ENCODE measurements around the gene PITRM1.

The PITRM1 gene

DNA sequence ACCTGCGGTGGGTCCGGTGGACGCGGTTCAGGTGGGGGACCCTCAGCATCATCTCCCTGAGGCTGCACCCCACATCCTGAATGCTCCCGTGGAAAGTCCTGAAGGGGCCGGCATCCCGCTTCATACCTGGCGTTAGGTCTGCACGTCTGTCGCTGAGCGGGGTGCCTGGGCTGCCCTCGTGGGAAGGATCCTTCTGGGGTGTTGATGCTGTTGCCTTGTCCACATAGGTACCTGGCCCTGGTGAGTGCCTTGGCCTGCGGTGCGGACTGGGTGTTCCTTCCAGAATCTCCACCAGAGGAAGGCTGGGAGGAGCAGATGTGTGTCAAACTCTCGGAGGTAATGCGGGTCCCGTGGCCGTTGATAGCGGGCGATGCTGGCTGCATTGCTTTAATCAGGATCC is 67.4 kb downstream of the PITRM1 start:
- Histone ChIP-seq H3K79me2 (ENCODE audit: control insufficient read depth, insufficient read depth, low read length) (no peaks in the 10 kb centered on the region), H4K5ac (ENCODE audit: low read length) (no peak overlapping the region), H2AK5ac (ENCODE audit: low read length) (no peak overlapping the region), H3K4ac (ENCODE audit: low read depth, low read length) (no peak overlapping the region), H3K4me1 (ENCODE audit: control insufficient read depth, low read depth, low read length) (no peaks in the 10 kb centered on the region), H3K18ac (ENCODE audit: low read length) (no peak overlapping the region), H3K4me3 (ENCODE audit: low read length) (no peak overlapping the region), H3K9ac (ENCODE audit: low read length) (no peak overlapping the region), H3K4me2 (ENCODE audit: low read length) (no peak overlapping the region), H3K79me1 (ENCODE audit: low read length) (no peaks in the 10 kb centered on the region), H3K36me3 (ENCODE audit: control insufficient read depth, insufficient read depth, low read length) (peaks cover 24% of the 10 kb centered on the region), H2BK120ac (ENCODE audit: low read depth, low read length) (no peak overlapping the region), H3K27ac (ENCODE audit: low read depth, low read length) (no peak overlapping the region), H2BK5ac (ENCODE audit: low read length) (no peak overlapping the region), H3K23ac (ENCODE audit: low read length) (no peak overlapping the region), H3K56ac (ENCODE audit: low read length) (no peak overlapping the region), H3K27me3 (ENCODE audit: insufficient read depth, low read length, poor library complexity) (no peaks in the 10 kb centered on the region), H2BK15ac (replicated peaks; ENCODE audit: low read depth) (no peak overlapping the region), H4K8ac (ENCODE audit: low read depth, low read length) (no peak overlapping the region)
- no CpG with 5 or more reads among the region's 20 CpGs for WGBS (ENCODE audit: extremely low coverage, insufficient coverage, low lambda C conversion rate)
- DNase-seq, result no peak

DNA sequence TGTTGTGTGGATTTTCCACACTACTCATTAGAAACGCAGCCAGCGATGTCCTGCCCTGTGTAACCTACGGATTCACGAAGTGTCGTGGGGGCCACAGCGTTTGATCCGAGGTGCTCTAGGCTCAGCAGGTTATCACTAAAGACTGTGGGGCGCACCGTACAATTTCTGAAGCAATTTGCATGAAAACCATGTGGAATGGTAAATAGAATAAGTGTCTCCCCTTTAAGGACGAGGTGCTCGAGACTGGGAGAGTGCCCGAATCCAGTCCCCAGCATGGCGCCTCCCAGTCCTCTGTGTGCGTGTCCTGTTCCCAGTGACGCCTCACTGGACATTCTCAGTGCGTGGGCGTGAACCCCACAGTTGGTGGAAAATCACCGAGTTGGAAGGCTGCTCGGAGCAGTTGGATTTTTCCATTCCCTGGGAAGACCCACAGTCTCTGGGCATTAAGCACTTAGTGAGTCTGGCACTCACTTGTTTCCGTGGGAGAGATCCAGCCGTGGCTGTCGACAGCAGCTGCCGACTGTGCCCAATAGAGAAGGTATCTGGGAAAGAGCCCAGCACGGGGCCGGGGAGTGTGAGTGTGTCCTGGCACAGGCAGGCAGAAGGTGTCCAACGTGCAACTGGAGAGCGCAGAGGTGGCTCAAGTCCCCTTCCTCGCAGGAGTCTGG is 68.2 kb downstream of the PITRM1 start:
- no peak for DNase-seq
- H3K9ac ChIP-seq (ENCODE audit: low read length), result no peak overlapping the region
- H2BK5ac ChIP-seq (ENCODE audit: low read length), result no peak overlapping the region
- H3K4me1 ChIP-seq (ENCODE audit: control insufficient read depth, low read depth, low read length), result no peaks in the 10 kb centered on the region
- no peak overlapping the region for H3K4me2 ChIP-seq (ENCODE audit: low read length)
- no peak overlapping the region for H3K23ac ChIP-seq (ENCODE audit: low read length)
- H3K79me2 ChIP-seq (ENCODE audit: control insufficient read depth, insufficient read depth, low read length), result no peaks in the 10 kb centered on the region
- no peak overlapping the region for H3K4ac ChIP-seq (ENCODE audit: low read depth, low read length)
- H4K8ac ChIP-seq (ENCODE audit: low read depth, low read length), result no peak overlapping the region
- no peak overlapping the region for H3K56ac ChIP-seq (ENCODE audit: low read length)
- H2BK15ac ChIP-seq (replicated peaks; ENCODE audit: low read depth), result no peak overlapping the region
- no peaks in the 10 kb centered on the region for H3K27me3 ChIP-seq (ENCODE audit: insufficient read depth, low read length, poor library complexity)
- H3K79me1 ChIP-seq (ENCODE audit: low read length), result peaks cover 2% of the 10 kb centered on the region
- no CpG with 5 or more reads among the region's 28 CpGs for WGBS (ENCODE audit: extremely low coverage, insufficient coverage, low lambda C conversion rate)
- peaks cover 23% of the 10 kb centered on the region for H3K36me3 ChIP-seq (ENCODE audit: control insufficient read depth, insufficient read depth, low read length)
- no peak overlapping the region for H2BK120ac ChIP-seq (ENCODE audit: low read depth, low read length)
- H3K18ac ChIP-seq (ENCODE audit: low read length), result no peak overlapping the region
- no peak overlapping the region for H4K5ac ChIP-seq (ENCODE audit: low read length)
- no peak overlapping the region for H3K27ac ChIP-seq (ENCODE audit: low read depth, low read length)
- H3K4me3 ChIP-seq (ENCODE audit: low read length), result no peak overlapping the region
- no peak overlapping the region for H2AK5ac ChIP-seq (ENCODE audit: low read length)

DNA sequence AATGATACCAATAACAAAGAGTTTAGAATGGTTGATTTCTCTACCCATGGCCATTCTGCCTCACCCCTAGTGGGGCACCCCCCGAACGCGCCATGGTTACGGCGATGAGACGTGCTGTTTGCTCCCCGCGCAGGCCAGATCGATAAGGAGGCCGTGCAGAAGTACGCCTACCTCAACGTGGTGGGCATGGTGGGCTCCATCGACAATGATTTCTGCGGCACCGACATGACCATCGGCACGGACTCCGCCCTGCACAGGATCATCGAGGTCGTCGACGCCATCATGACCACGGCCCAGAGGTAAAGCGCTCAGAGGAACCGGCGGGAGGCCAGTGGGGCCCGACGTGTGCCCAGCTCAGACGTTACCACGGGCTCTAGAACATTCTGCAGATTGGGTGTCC is 68.9 kb downstream of the PITRM1 start:
- Histone ChIP-seq H3K4ac (ENCODE audit: low read depth, low read length) (no peak overlapping the region), H3K79me1 (ENCODE audit: low read length) (peaks cover 5% of the 10 kb centered on the region), H2BK5ac (ENCODE audit: low read length) (no peak overlapping the region), H2BK120ac (ENCODE audit: low read depth, low read length) (no peak overlapping the region), H3K79me2 (ENCODE audit: control insufficient read depth, insufficient read depth, low read length) (no peaks in the 10 kb centered on the region), H3K18ac (ENCODE audit: low read length) (no peak overlapping the region), H3K4me1 (ENCODE audit: control insufficient read depth, low read depth, low read length) (no peaks in the 10 kb centered on the region), H4K8ac (ENCODE audit: low read depth, low read length) (no peak overlapping the region), H3K4me2 (ENCODE audit: low read length) (no peak overlapping the region), H3K56ac (ENCODE audit: low read length) (no peak overlapping the region), H2AK5ac (ENCODE audit: low read length) (no peak overlapping the region), H3K27ac (ENCODE audit: low read depth, low read length) (no peak overlapping the region), H3K4me3 (ENCODE audit: low read length) (no peak overlapping the region), H3K23ac (ENCODE audit: low read length) (no peak overlapping the region), H3K27me3 (ENCODE audit: insufficient read depth, low read length, poor library complexity) (no peaks in the 10 kb centered on the region), H4K5ac (ENCODE audit: low read length) (no peak overlapping the region), H3K9ac (ENCODE audit: low read length) (no peak overlapping the region), H2BK15ac (replicated peaks; ENCODE audit: low read depth) (no peak overlapping the region), H3K36me3 (ENCODE audit: control insufficient read depth, insufficient read depth, low read length) (peaks cover 19% of the 10 kb centered on the region)
- no CpG with 5 or more reads among the region's 30 CpGs for WGBS (ENCODE audit: extremely low coverage, insufficient coverage, low lambda C conversion rate)
- no peak for DNase-seq

DNA sequence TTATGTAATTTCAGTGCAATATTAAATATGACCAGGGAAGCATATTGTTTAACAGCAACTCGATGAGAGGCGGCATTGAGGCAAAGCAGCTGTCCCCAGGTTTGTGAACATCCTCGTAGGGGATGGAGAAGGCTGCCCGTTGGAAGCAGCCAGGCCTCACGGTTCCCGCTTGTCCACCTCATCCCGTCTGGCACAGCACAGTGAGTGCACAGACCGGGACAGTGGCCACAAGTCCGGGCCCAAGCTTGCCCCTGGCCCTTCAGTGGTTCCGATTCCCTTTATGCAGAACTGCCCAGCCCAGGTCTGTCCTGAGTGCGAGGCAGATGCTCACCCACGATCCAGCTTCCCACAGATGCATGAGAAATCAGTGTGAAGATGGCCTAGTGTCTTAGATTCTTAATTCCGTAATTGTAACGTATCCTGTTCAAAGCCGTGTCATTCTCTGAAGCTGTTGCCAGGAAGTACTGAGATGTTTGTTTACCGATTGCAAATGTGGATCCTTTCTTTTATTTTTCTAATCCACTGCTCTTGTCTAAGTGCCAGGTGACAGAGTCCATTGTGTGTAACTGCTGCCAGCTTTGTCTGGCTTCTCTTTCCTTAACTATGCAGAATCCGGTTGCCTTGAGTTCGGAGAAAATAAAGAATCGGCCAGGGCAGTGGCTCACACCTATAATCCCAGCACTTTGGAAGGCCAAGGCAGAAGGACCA is 69.7 kb downstream of the PITRM1 start:
- no peak overlapping the region for H4K8ac ChIP-seq (ENCODE audit: low read depth, low read length)
- H3K36me3 ChIP-seq (ENCODE audit: control insufficient read depth, insufficient read depth, low read length), result peaks cover 16% of the 10 kb centered on the region
- H3K79me1 ChIP-seq (ENCODE audit: low read length), result peaks cover 5% of the 10 kb centered on the region
- no peak overlapping the region for H3K56ac ChIP-seq (ENCODE audit: low read length)
- no peak overlapping the region for H2BK120ac ChIP-seq (ENCODE audit: low read depth, low read length)
- DNase-seq, result no peak
- no peak overlapping the region for H3K9ac ChIP-seq (ENCODE audit: low read length)
- H3K4me2 ChIP-seq (ENCODE audit: low read length), result no peak overlapping the region
- no peak overlapping the region for H3K18ac ChIP-seq (ENCODE audit: low read length)
- no peak overlapping the region for H2BK15ac ChIP-seq (replicated peaks; ENCODE audit: low read depth)
- H3K27ac ChIP-seq (ENCODE audit: low read depth, low read length), result no peak overlapping the region
- H3K79me2 ChIP-seq (ENCODE audit: control insufficient read depth, insufficient read depth, low read length), result no peaks in the 10 kb centered on the region
- no peak overlapping the region for H3K23ac ChIP-seq (ENCODE audit: low read length)
- H3K4me3 ChIP-seq (ENCODE audit: low read length), result no peak overlapping the region
- no CpG with 5 or more reads among the region's 19 CpGs for WGBS (ENCODE audit: extremely low coverage, insufficient coverage, low lambda C conversion rate)
- H3K4ac ChIP-seq (ENCODE audit: low read depth, low read length), result no peak overlapping the region
- H2BK5ac ChIP-seq (ENCODE audit: low read length), result no peak overlapping the region
- H2AK5ac ChIP-seq (ENCODE audit: low read length), result no peak overlapping the region
- no peaks in the 10 kb centered on the region for H3K27me3 ChIP-seq (ENCODE audit: insufficient read depth, low read length, poor library complexity)
- H3K4me1 ChIP-seq (ENCODE audit: control insufficient read depth, low read depth, low read length), result no peaks in the 10 kb centered on the region
- H4K5ac ChIP-seq (ENCODE audit: low read length), result no peak overlapping the region

DNA sequence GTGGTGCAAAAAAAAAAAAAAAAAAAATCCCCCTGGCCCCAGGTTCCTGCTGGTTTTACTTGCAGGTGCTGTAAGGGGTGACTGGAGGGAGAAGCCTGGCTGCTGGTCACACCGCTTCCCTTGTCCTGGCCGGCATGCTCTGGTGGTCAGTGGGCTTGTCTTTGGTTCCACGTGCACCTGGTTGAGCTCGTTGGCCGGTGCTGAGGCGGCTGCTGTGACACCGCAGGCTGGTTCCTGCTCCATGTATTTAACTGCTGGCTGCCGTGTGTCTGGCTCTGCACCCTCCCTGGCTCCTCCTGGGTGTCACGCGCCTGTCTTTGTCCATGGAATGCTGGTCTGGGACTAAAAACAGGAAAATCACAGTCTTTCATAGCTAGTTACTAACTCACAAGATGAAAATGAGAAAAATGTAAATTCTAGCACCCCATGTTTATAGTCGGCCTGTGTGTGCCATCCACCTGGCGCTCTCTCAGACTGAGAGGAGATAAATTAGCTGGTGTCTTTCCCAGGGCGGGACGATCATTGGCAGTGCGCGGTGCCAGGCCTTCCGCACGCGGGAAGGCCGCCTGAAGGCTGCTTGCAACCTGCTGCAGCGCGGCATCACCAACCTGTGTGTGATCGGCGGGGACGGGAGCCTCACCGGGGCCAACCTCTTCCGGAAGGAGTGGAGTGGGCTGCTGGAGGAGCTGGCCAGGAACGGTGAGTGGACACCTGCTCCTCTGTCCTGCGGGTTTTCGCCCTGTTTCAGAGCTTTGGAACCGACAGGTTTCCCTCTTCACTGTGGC is 71.5 kb downstream of the PITRM1 start:
- H4K5ac ChIP-seq (ENCODE audit: low read length), result no peak overlapping the region
- no peak overlapping the region for H3K56ac ChIP-seq (ENCODE audit: low read length)
- peaks cover 3% of the 10 kb centered on the region for H3K4me1 ChIP-seq (ENCODE audit: control insufficient read depth, low read depth, low read length)
- no peak for DNase-seq
- H3K4ac ChIP-seq (ENCODE audit: low read depth, low read length), result no peak overlapping the region
- H2BK15ac ChIP-seq (replicated peaks; ENCODE audit: low read depth), result no peak overlapping the region
- no peak overlapping the region for H3K9ac ChIP-seq (ENCODE audit: low read length)
- H3K36me3 ChIP-seq (ENCODE audit: control insufficient read depth, insufficient read depth, low read length), result peaks cover 11% of the 10 kb centered on the region
- no peak overlapping the region for H2BK120ac ChIP-seq (ENCODE audit: low read depth, low read length)
- no peak overlapping the region for H4K8ac ChIP-seq (ENCODE audit: low read depth, low read length)
- no peak overlapping the region for H3K27ac ChIP-seq (ENCODE audit: low read depth, low read length)
- peaks cover 9% of the 10 kb centered on the region for H3K79me2 ChIP-seq (ENCODE audit: control insufficient read depth, insufficient read depth, low read length)
- no peak overlapping the region for H3K18ac ChIP-seq (ENCODE audit: low read length)
- no peak overlapping the region for H3K4me3 ChIP-seq (ENCODE audit: low read length)
- H3K4me2 ChIP-seq (ENCODE audit: low read length), result no peak overlapping the region
- H3K23ac ChIP-seq (ENCODE audit: low read length), result no peak overlapping the region
- peaks cover 9% of the 10 kb centered on the region for H3K79me1 ChIP-seq (ENCODE audit: low read length)
- H3K27me3 ChIP-seq (ENCODE audit: insufficient read depth, low read length, poor library complexity), result no peaks in the 10 kb centered on the region
- H2BK5ac ChIP-seq (ENCODE audit: low read length), result no peak overlapping the region
- no CpG with 5 or more reads among the region's 31 CpGs for WGBS (ENCODE audit: extremely low coverage, insufficient coverage, low lambda C conversion rate)
- H2AK5ac ChIP-seq (ENCODE audit: low read length), result no peak overlapping the region

Data from mesendoderm (in vitro differentiated cells).